GM20000 (cell line): ENCODE measurements around the gene NAV2.
A peak's percentile ranks its signal among the peaks of the same experiment; 100 is the strongest.

Experiments
- DNase-seq: peaks from one replicate; pipeline ENCODE4 v3.0.0; 2012; ENCODE audit warnings: low spot score
- CTCF ChIP-seq: IDR thresholded peaks from 2 replicates; pipeline ENCODE4 v1.5.1; 2012; ENCODE audit warnings: mild to moderate bottlenecking, control low read depth; ENCODE audit errors: extremely low read depth, missing control alignments

NAV2 gene

GRCh38 chr11:19712281-19713195 is at the start of gene NAV2:
TSS of gene NAV2 (plus strand) at chr11:19712837. CDS start at chr11:19713696, 859 bp downstream.
- no peak for TF ChIP-seq CTCF
- peak; percentile 95 for DNase-seq

GRCh38 chr11:19663206-19663605 is 49.4 kb upstream of the NAV2 start:
- DNase-seq: no peak
- no peak for TF ChIP-seq CTCF

- no peak for TF ChIP-seq CTCF
- no peak for DNase-seq
These were observed 47.6 kb upstream of the NAV2 start for GRCh38 chr11:19664886-19665548.

- no peak for TF ChIP-seq CTCF
- DNase-seq: no peak
These were observed 45.7 kb upstream of the NAV2 start for GRCh38 chr11:19666951-19667350.

GRCh38 chr11:19669511-19669910 is 43.1 kb upstream of the NAV2 start:
- TF ChIP-seq CTCF: no peak
- no peak for DNase-seq

GRCh38 chr11:19670030-19670791 is 42.4 kb upstream of the NAV2 start:
- TF ChIP-seq CTCF: no peak
- no peak for DNase-seq
